Tongue (tissue), 2 donors: Measurements from ENCODE around the gene KRT222. TPM values are rescaled to one million over a fixed set of nuclear protein-coding genes. Genes with fewer than 3 reads are reported as not detected.
A peak's percentile ranks its signal among the peaks of the same experiment; 100 is the strongest.

Experiments used
- DNase-seq: peaks from one replicate; pipeline ENCODE4 v3.0.0-alpha.2; 2015
- total RNA-seq: library from RNA; depleted of rRNA; stranded (reverse); fragments of >200 nt; gene quantifications from one replicate; pipeline ENCODE4 v1.2.3, GENCODE V29; 2014

The KRT222 gene
- not detected for total RNA-seq

DNA sequence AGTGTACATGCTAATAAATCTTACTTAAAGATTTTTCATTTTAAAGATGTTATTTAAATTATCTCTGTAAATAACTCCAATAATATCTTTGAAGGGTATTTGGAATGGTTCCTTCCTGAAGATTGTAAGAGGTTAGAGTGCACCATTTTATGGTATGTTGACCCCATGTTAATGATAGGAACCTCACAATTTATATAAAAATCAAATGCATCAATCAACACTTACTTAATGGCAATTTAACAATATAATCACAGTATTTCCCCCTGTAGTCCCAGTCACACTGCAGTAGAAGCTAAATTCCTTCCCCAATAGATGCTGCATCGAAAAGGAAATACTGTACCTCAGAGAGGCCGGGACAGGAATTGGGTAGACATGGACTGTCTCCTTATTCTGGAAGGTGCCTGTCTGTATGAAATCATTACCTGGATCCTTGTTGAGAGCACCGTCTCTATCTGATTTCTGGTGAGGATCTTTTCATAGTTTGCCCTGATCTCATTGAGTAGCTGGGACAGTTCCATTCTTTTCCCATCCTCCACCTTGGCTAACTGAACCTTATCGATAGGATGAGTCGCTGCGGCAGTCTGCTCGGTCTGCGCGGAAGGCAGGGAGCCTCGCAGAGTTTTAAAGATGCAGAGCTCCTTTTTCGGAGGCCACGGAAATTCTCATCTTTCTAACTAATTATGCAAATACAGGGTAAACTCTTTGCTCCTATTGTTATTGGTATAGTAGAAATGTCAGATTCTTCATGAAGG, at the start of gene KRT222:
KRT222 (minus strand) TSS at position 596 of the 752 bp plus-strand sequence; CDS start at position 518, 78 bp downstream.
- DNase-seq: peak; percentile 8

DNA sequence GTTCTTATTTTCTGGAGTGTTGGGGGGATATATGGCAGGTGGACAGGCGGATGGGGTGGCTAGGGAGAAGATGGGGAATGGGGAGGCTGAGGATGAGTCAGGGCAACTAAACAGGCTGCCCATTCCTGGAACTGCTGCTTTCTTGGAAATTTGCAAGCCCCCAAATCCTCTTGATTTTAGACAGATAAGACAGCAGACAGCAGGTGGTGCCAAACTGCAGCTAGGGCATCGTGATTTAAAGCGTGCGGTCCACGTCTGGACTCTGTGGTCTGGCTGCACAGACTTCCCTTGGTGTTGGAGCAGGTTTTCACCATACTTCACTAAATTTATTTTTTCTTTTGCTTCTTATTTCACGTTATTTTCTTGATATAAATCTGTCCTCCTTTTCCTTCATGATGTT, 49.5 kb upstream of the KRT222 start:
- DNase-seq: peak; percentile 17

DNA sequence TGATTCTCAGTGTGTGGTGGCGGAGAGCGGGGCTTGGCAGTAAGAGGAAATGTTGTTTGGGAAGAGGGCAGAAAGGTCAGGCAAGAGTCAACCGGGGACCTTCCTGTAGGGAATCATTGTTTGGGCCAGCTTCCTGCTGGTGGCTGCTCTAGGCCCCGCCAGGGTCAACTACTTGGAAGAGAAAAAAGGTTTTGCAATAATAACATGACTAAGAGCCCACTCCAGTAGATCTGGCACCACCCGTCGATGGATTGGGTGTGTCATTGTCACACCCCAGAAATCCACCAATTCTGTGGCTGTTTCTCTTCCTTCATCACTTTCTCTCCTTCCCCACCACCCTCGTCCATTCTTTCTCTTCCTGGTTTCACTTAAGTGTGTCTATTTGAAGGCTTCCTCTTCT, 42.8 kb upstream of the KRT222 start:
- no peak for DNase-seq

DNA sequence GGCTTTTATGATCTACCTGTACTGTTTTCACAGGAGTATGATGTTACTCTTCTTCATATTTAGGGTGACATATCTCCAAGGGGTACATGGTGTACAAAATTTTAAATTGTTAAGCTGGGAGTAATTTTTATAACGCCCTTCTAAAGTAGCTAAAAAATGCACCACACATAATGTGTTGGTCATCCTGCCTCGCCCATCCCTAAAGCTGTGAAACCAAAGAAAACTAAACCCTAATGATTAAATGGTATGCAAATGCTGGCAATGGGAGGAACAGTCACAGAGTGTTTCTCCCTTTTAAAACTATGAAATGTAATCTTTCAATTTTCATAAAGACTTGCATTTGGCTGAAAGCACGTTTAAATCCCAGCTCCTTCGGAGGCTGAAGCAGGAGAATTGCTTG, 40.6 kb upstream of the KRT222 start:
- no peak for DNase-seq

DNA sequence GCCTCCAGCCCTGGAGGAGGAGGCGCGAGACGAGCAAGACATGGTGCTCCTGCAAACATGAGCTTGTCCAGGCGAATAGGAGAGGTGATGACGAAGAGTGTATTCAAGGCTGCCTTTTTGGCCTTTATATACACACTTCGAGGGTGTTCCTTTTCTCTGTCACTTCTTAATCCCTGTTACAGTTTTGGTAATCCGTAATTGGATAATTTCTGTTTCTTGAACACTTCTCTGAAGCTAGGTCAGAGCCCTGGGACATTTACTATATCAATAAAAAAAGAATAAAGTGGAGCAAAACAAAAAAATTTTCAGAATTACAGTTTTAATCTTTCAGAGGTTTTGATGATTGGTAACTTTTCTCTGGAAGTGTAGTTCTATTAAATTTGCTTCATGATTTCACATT, 38.7 kb upstream of the KRT222 start, which contains the start of gene KRT24:
KRT24 (minus strand) TSS at position 101 of the 400 bp plus-strand sequence; CDS start at position 42, 59 bp downstream.
- DNase-seq: no peak

DNA sequence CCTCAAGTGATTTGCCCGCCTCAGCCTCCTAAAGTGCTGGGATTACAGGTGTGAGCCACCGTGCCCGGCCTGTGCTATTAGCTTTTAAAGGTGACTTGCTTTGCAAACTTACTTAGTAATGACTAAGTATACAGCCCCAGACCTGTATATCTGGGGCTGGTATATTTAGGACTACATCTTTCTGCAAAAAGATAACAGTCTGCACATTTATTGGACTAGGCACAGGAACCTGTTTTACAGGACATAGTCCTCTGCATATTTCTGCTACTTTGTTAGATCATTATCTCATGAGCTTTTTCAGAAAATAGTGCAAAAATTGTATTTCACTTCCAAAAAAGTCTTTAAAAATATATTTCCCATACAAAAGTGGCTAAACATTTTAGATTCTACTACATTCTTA, 37.3 kb upstream of the KRT222 start:
- DNase-seq: no peak

DNA sequence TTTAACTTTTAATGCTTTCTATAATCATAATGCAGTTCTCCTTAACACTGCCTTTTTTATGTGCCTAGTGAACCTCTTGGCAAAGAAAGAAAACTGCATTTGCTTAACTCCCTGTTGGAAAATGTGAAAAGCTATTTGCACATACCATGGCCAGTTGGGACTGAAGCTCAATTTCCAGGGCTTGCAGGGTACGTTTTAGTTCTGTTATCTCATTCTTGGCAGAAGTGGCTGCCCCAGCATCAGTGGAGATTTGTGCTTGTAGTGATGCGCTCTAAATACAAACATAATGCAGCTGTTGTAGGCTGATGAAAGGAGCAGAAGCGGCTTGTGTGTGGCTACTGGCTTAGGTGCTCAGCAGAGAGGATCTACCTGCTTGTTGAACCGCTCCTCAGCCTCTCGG, 34.9 kb upstream of the KRT222 start:
- DNase-seq: peak; percentile 79

DNA sequence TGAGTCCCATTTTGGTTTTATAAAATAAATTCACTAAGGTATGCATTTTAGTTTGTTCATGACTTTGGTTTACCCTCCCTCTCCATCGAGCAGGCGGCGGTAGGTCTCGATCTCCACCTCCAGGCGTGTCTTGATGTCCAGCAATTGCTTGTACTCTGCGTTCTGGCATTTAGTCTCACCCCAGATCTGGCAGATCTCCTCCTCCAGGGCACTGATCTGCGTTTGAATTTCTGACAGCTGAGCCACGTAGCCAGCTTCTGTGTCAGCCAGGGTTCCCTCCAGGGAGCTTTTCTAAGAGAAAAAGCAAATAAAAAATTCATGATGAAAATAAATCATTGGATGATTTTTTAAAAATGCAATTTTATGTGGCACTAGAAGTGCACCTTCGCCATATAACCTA, 34.4 kb upstream of the KRT222 start:
- peak; percentile 69 for DNase-seq

DNA sequence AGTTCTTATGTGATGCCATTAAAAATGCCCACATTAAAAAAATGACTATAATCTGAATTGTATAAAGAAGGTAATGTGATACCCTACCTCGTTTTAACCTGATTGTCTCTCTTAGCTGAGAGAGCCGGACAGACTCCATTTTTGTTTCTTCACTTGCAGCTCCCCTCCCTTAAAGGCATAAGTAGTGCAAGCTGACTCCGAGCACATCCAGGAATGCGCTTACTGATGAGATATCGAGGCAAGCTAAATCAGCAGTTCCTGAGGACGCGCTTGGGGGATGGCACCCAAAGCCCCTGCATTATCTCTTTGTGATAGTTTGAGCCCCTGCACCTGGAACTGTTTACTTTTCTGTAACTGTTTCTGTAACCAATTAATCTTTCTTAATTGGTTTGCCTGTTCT, 32.3 kb upstream of the KRT222 start:
- no peak for DNase-seq

DNA sequence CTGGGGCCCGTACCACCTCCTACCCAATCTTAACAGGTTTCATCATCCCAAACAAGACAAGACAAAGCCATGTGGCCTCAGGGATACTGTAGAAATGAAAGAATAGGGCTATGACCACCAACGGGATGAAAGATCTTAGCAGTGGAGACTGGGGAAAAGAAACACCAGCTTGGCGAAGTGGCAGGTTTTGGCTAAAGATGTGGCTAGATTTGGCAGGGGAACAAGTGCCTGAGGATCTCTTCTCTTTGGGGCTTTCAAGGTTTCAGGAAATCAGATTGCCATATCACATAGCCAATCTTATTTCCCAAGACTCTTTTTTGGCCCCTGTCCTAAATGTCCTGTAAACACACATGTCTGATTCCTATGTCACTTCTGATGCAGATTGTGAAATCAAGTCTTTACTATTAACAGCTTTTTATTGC, 31.7 kb upstream of the KRT222 start:
- DNase-seq: no peak

DNA sequence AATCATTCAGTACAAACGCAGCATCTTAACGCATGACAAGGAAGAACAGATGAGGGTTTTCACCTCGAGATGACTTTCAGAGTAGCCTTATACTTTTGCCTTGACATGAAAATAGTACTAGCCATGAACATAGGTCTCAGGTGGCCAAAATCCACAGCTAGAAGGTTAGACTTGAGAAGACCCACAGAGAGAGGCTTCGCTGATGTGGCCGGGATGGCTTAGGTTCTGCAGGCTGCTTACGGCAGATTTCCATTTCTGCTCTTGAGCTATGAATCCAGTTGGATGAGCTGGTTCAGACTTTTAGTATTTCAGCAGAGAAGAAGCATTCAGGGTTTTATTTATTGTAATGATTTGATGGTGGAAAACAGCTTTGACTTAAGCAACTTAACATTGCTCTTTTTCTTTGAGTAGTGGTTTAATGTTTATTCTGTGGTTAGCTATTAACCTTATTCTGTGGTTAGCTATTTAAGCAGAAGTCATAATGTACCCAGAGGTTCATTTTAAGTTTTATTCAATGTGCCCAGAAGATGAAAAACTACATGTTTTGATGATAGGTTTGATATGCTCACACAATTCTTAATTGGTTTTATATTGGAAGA, 31.0 kb upstream of the KRT222 start:
- DNase-seq: no peak

DNA sequence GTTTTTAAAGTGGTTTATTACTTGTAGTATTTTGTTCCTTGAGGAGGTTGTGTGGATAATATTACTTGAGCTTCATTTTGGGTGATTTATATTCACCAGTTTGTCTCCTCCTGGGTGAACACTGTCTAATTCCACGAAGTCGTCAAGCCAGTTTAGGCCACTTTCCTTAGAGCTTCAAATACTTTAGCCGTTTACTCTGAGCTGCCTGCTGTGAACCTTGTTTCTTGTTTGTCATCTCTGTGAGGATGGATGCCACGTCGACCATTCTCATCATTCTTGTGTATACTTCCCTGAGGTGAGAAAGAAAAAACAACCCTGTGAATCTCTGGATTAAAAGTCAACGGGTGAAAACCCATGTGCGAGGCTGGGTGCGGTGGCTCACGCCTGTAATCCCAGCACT, 29.6 kb upstream of the KRT222 start:
- DNase-seq: peak; percentile 50

DNA sequence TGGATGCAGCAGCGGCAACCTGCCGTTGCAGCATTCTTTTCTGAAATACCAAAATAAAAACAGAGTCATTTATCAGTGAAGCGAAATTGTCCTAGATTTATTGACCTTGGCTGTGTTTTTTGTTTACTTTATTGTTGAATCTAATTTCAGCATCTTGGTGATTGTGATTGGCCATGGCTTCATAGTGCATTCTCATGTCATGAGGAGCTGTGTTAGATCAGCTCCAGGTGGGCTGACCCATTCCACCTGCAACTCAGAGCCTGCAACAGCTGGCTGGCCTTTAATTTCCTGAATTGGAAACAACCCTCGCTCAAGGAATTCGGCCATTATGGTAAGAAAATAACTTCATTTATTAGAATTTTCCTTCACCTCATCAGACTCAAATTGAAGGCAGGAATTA, 22.1 kb upstream of the KRT222 start:
- DNase-seq: no peak

DNA sequence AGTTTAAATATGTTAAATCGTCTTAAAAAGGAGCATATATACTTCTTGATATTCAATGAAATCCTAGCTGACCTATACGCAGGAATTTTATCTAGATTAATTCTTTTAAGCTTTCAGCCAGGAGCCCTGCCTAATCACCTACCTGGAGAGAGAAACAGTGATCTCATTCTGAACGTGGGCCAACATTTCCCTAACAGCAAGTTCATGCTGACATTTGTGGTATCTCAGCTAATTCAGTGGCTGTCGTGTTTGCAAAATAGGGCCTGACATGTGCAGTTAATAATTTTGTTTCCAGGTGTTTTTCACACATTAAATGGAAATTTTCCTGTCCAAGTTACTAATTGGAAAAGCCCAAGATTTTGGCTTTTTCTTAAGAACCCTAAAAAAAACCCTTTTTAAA, 21.2 kb upstream of the KRT222 start:
- DNase-seq: no peak

DNA sequence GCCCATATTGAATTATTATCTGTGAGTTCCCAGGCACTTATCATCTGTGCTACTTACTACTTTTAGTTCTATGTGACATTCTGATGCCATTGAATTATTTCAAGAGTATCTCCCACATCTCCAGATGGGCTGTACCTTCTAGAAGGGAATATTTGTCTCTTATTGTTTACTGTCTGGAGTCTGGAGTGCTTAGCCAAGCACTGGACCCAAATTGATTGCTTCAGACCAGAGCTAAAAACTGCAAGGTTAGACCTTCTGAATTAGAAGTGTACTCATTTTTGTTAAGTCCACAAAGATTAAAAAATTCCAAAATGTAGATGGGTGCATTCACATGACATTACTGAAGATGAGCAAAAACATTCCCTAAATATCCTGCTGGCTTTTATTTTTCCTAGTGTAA, 16.0 kb upstream of the KRT222 start:
- no peak for DNase-seq

DNA sequence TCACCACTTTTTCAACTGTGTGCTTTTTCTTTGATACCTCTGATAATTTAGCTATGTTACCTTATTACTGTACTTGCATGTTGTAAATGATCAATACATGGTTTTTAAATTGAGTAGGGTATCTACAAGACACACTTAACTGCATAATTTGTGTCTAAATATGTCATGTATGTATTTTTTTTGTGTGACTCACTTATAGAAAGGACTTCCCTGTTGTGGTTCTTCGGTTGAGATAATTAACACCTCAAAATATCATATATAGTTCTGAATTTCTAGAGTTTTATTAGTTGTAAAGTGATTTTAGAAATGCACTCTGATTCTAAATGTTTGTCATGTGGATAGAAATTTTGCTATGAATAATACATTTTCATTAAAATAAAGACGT, 14.5 kb upstream of the KRT222 start:
- DNase-seq: no peak

DNA sequence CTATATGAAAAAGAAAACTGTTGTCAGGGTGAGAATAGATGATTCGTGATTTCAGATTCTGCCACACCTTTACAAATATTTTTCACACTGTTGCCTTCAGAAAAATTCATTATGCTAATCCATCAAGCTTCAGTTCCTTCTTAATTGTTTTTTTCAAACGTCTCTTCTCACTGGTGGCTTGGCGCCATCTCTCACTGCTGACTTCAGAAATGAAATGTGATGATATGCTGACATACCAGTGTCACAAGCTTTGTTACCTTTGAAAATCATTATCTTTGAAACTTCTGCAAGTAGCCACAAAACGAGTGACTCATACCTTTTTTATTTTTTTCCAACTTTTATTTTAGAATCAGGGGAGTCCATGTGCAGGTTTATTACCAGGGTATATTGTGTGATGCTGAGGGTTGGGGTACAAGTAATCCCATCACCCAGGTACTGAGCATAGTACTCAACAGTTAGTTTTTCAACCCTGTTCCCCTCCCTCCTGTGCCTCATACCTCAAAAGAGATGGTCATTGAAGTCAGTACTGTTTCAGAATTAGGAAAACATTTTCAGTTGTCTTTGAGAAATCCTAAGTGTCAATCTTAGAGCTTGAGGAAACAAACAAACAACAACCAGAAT, 14.0 kb upstream of the KRT222 start:
- DNase-seq: no peak

DNA sequence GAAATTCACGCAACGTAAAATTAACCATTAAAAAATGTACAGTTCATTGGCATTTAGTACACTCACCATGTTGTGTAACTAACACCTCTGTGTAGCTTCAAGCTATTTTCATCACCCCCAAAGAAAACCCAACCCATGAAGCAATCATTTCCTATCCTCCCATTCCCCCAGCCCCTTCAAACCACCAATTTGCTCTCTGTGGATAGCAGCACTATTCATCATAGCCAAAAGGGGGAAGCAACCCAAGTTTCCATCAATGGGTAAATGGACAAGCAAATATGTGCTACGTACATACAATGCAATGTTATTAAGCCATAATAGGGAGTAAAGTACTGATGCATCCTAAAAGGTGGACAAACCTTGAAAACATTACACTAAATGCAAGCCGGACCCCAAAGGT, 10.9 kb upstream of the KRT222 start:
- DNase-seq: no peak

DNA sequence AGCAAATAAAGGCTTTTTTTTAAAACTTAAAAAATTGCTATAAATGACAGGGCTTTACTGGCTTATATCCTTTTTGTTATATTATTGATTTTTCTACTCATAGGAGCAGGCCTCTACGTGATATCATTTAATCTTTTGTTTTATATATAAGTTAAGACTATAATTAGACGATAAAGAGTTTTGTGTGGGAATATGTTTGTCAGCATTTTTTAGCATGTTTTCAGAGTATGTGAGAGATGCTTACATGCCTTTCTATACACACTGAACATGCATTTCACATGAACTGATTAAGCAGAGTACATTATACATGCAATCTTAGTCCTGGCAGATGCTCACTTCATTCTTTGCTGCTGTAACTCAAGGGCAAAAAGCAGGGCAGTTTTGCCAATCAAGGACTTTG, 7.7 kb upstream of the KRT222 start:
- no peak for DNase-seq

DNA sequence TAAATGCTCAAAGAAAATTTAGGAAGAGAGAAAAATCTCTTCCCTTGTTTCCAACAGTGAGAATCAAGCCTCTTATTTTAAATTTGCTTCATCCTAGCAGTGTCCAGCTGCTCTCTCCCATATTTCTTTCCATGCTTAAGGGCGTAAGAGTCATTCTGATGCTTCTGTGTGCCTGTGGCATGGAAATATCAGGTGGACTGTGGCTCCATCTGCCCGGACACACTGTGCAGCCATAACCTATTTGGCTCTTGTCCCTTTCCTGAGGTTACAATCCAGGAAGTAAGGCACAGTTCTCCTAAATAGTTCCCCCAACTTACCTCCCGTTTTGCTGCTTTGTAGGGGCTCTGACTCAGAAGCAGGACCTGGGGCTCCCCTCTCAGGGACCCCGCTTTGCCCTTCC, 6.3 kb upstream of the KRT222 start:
- no peak for DNase-seq

DNA sequence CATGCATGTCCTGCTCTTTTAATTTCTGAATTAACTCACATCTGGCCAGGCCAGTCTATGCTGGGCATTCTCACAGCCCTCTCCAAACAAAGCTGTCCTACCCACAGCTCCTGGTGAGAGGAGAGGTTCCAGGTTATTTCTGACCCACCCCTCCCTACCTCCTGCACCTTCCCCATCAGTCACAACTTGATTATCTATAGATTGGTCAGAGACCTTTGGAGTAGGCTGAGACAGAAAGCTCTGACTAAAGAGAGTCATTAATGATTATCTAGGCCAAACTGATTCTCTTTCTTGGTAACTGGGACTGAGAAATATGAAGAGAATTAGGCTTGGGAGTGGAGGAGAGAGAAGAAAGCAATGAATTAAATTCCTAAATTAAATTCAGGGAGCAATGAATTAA, 1.4 kb upstream of the KRT222 start:
- no peak for DNase-seq

DNA sequence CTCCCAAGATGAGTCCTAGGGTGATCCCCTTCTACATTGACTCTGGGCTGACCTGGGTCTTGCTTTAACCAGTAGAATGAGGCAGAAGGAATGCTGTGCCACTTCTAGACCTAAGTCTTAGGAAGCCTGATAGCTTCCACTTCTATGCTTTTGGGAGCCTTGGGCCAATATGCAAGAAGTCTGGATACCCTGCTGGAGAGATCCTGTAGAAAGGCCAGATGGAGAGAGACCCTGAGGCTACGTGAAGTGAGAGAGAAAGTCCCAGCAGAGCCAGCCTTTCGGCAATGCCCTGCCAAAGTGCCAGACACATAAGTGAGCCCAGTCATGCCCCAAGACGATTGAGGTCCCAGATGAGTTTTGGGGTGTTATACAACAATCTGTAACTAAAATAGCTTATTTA, 1.7 kb downstream of the KRT222 start:
- no peak for DNase-seq

DNA sequence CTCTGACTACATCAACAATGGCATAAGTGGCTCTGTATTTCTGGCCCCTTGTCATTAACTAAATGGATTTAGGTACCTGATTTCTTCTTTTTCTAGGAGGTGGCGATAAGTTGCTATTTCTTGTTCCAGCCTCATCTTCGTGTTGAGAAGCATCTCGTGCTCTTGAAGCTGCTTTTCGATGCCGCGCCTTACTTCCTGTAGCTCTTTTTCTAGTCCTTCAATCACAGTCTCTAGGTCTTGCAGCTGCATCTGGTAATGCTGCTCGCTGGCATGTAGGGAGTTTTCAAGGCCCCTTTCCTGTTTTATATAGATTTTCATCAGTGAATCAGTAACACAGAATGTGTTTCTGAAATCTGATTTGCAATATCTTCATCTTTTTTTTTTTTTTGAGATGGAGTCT, 5.1 kb downstream of the KRT222 start:
- no peak for DNase-seq

DNA sequence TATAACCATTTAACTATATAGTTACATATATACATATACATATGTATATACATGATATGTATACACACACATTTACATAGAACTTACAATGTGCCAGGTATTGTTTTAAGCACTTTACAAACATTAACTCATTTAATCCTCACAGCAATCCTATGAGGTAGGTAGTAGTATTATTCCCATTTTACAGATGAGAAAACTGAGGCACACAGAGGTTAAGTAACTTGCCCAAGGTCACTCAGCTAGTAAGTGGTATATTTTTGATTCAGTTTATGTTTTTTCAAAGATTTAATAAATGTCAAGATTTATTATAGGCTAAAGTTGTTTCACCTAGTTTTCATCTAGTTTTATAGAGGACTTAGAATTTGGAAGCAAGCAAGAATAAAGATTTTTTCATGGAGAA, 6.6 kb downstream of the KRT222 start:
- no peak for DNase-seq
